Bronchial epithelial cell (primary cell): Measurements from ENCODE around the gene MTR. TPM values are rescaled to one million over a fixed set of nuclear protein-coding genes. Genes with fewer than 3 reads are reported as not detected.

Source experiments
- DNase-seq: peaks from one replicate; pipeline ENCODE4 v3.0.0-alpha.2; 2010; ENCODE audit warnings: low read depth
- FAIRE-seq: peaks from 2 replicates; lab custom pipeline; 2011; peaks lifted over from hg19 to GRCh38; lab: Jason Lieb, UNC
- H3K27me3 ChIP-seq: 2 replicates; pipeline ENCODE4 v1.5.1; 2011; ENCODE audit warnings: low read length; ENCODE audit not compliant: control insufficient read depth, insufficient read depth
- H3K36me3 ChIP-seq: 2 replicates; pipeline ENCODE4 v1.5.1; 2011; ENCODE audit warnings: low read length; ENCODE audit not compliant: control insufficient read depth, insufficient read depth
- H3K4me3 ChIP-seq: 2 replicates; pipeline ENCODE4 v1.5.1; 2011; ENCODE audit warnings: mild to moderate bottlenecking, low read depth, low read length, control low read depth
- CTCF ChIP-seq: IDR thresholded peaks from 2 replicates; pipeline ENCODE4 v1.5.1; 2011; ENCODE audit warnings: mild to moderate bottlenecking, moderate library complexity, low read length, control low read depth, inconsistent platforms; ENCODE audit not compliant: insufficient read depth, severe bottlenecking
- total RNA-seq: library from RNA; depleted of rRNA; stranded (reverse); fragments of >200 nt; gene quantifications from 2 replicates; pipeline ENCODE4 v1.2.1, GENCODE V29; 2014

The MTR gene
- total RNA-seq, 1 donor from 2014 or later: 13.4 TPM

- H3K36me3 ChIP-seq: peaks cover 8% of the 10 kb centered on the region
- no peak for FAIRE-seq
These were observed 24.8 kb downstream of the MTR start for GRCh38 chr1:236819856-236820255.

GRCh38 chr1:236821091-236821627 lies 26.1 kb downstream of the MTR start:
- no peak for FAIRE-seq
- TF ChIP-seq CTCF: no peak
- H3K36me3 ChIP-seq: peaks cover 8% of the 10 kb centered on the region
- H3K27me3 ChIP-seq: no peaks in the 10 kb centered on the region
- no peak for DNase-seq
- H3K4me3 ChIP-seq: no peak overlapping the region

More at GRCh38 chr1:236819856-236820255, 24.8 kb downstream of the MTR start:
- no peak for TF ChIP-seq CTCF
- Histone ChIP-seq H3K27me3 (no peaks in the 10 kb centered on the region), H3K4me3 (no peak overlapping the region)
- no peak for DNase-seq

GRCh38 chr1:236823559-236823958 lies 28.5 kb downstream of the MTR start:
- TF ChIP-seq CTCF: no peak
- no peak for DNase-seq
- FAIRE-seq: no peak
- H3K27me3 ChIP-seq: no peaks in the 10 kb centered on the region
- peaks cover 4% of the 10 kb centered on the region for H3K36me3 ChIP-seq
- no peak overlapping the region for H3K4me3 ChIP-seq

GRCh38 chr1:236829085-236829484 lies 34.0 kb downstream of the MTR start:
- TF ChIP-seq CTCF: no peak

GRCh38 chr1:236830116-236830515 lies 35.0 kb downstream of the MTR start:
- FAIRE-seq (no peak), DNase-seq (no peak)
- no peak for TF ChIP-seq CTCF
- no peaks in the 10 kb centered on the region for H3K27me3 ChIP-seq
- no peak overlapping the region for H3K4me3 ChIP-seq
- H3K36me3 ChIP-seq: peaks cover 6% of the 10 kb centered on the region

More at GRCh38 chr1:236829085-236829484, 34.0 kb downstream of the MTR start:
- FAIRE-seq: no peak
- Histone ChIP-seq H3K27me3 (no peaks in the 10 kb centered on the region), H3K36me3 (peaks cover 7% of the 10 kb centered on the region), H3K4me3 (no peak overlapping the region)
- DNase-seq: no peak

GRCh38 chr1:236830560-236830959 lies 35.5 kb downstream of the MTR start:
- DNase-seq (no peak), FAIRE-seq (no peak)
- TF ChIP-seq CTCF: no peak
- Histone ChIP-seq H3K27me3 (no peaks in the 10 kb centered on the region), H3K4me3 (no peak overlapping the region), H3K36me3 (peaks cover 7% of the 10 kb centered on the region)
